Naive thymus-derived CD8-positive, alpha-beta T cell (primary cell): ENCODE results near the gene CDH4. TPM values are rescaled to one million over a fixed set of nuclear protein-coding genes. Genes with fewer than 3 reads are reported as not detected.

Source experiments
- ATAC-seq, 2 donors: fragments of 150-1000 bp; cut with Tn5 transposase in 1 of 2; sonication (Bioruptor Pico), chemical (Tn5 transposase) in 1 of 2; 1 replicate in 1 of 2; 2 replicates in 1 of 2; pipeline ENCODE4 v1.10.0; 2021; ENCODE audit warnings: mild to moderate bottlenecking in 2 of 2, moderate library complexity in 2 of 2
- POLR2A ChIA-PET: fragments of 350-600 bp; sonication (Branson Sonifier 250); formaldehyde crosslinking; loops from one replicate; lab custom pipeline; 2021; ENCODE audit warnings: antibody characterized with exemption; lab: Charles Lee
- DNase-seq, 10 donors: peaks; one replicate each; pipeline versions ENCODE4 v3.0.0 to v3.0.0-alpha.2; 2020 to 2022
- H3K27ac Mint-ChIP-seq, 10 donors: one replicate each; pipeline ENCODE4 v1.8.0; 2020 to 2022; ENCODE audit warnings: mild to moderate bottlenecking in 10 of 10, mixed read lengths in 10 of 10, moderate library complexity in 4 of 10, inconsistent platforms in 1 of 10
- H3K27me3 Mint-ChIP-seq, 5 donors: one replicate each; pipeline ENCODE4 v1.8.0; 2021 to 2022; ENCODE audit warnings: mixed read lengths in 5 of 5
- H3K36me3 Mint-ChIP-seq, 3 donors: one replicate each; pipeline ENCODE4 v1.8.0; 2020 to 2022; ENCODE audit warnings: mixed read lengths in 3 of 3, mild to moderate bottlenecking in 2 of 3, inconsistent platforms in 1 of 3
- H3K4me1 Mint-ChIP-seq, 4 donors: one replicate each; pipeline ENCODE4 v1.8.0; 2021 to 2022; ENCODE audit warnings: mixed read lengths in 4 of 4
- H3K4me3 Mint-ChIP-seq, 10 donors: one replicate each; pipeline ENCODE4 v1.8.0; 2020 to 2022; ENCODE audit warnings: mild to moderate bottlenecking in 10 of 10, mixed read lengths in 10 of 10, moderate library complexity in 6 of 10, inconsistent platforms in 1 of 10
- H3K9me3 Mint-ChIP-seq, 9 donors: one replicate each; pipeline ENCODE4 v1.8.0; 2020 to 2022; ENCODE audit warnings: mixed read lengths in 9 of 9, mild to moderate bottlenecking in 3 of 9, inconsistent platforms in 1 of 9, moderate library complexity in 1 of 9
- polyA plus RNA-seq, 3 donors: library from polyadenylated mRNA; unstranded; fragments of 300-500 nt; fragmentation: Illumina TruSeq; gene quantifications; one replicate each; pipeline ENCODE4 v1.2.3, GENCODE V29; 2021
- total RNA-seq, 8 experiments: library from RNA in 2 of 8; stranded (reverse) in 2 of 8; gene quantifications; one replicate each; pipeline ENCODE4 v1.2.3 and lab custom pipeline; 2021 to 2026

The CDH4 gene
- total and polyA plus RNA-seq, 5 experiments from 2014 or later = 0.07 to 0.44 (median 0.15) TPM; not detected in 1

DNA sequence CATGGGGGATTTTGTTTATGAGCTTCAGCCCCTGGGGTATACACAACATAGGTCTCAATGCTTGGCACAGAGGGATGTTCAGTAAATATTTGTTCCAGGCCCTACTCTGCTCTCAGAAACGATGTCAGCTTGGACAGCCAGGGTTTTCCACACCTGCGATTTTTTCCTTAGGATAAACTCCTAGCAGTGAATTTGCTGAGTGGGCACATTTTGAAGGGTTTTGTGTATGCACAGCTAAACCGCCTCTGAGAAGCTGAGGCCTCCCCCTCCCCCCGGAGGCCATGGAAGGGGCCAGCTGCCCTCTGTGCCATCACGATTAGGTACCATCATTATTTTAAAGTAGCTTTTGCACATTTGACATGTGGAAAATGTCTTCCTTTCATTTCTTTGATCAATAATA, 614.1 kb downstream of the CDH4 start:
- Mint-ChIP-seq H3K4me3 (no peak overlapping the region), H3K27ac (no peak overlapping the region), H3K36me3 (peaks cover 0 to 6% (median 0%) of the 10 kb centered on the region in 3 donors), H3K27me3 (peaks cover 0 to 7% (median 0%) of the 10 kb centered on the region in 5 donors), H3K9me3 (peaks cover 0 to 22% (median 7%) of the 10 kb centered on the region in 9 donors), H3K4me1 (peaks cover 0 to 3% (median 0%) of the 10 kb centered on the region in 4 donors)
- DNase-seq = no peak
- POLR2A ChIA-PET = no interaction called here
- no peak for ATAC-seq

DNA sequence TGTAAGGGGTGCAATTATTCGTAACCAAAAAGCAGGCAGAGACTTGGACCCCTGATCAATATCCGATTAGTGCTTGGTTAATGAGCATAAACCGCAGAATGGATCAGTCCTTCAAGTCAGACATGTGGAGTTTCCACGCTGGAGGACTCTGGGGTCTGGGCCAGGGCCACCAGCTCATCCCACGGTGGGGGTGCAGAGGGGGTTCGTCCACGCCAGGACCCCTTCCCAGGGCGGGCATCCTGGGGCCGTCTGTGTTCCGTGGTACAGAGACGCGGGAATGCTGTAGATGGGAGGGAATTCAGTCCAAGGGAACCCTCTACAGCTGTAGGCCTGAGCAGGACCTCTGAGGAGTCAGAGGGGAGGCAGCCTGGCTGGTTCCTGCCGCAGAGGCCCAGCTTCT, 615.9 kb downstream of the CDH4 start:
- DNase-seq = no peak
- POLR2A ChIA-PET = no interaction called here
- Mint-ChIP-seq H3K4me1 (no peaks in the 10 kb centered on the region), H3K27ac (no peak overlapping the region), H3K4me3 (no peak overlapping the region), H3K27me3 (peaks cover 0 to 3% (median 0%) of the 10 kb centered on the region in 5 donors), H3K36me3 (peaks cover 0 to 6% (median 0%) of the 10 kb centered on the region in 3 donors), H3K9me3 (peaks cover 0 to 22% (median 7%) of the 10 kb centered on the region in 9 donors)
- ATAC-seq = no peak

DNA sequence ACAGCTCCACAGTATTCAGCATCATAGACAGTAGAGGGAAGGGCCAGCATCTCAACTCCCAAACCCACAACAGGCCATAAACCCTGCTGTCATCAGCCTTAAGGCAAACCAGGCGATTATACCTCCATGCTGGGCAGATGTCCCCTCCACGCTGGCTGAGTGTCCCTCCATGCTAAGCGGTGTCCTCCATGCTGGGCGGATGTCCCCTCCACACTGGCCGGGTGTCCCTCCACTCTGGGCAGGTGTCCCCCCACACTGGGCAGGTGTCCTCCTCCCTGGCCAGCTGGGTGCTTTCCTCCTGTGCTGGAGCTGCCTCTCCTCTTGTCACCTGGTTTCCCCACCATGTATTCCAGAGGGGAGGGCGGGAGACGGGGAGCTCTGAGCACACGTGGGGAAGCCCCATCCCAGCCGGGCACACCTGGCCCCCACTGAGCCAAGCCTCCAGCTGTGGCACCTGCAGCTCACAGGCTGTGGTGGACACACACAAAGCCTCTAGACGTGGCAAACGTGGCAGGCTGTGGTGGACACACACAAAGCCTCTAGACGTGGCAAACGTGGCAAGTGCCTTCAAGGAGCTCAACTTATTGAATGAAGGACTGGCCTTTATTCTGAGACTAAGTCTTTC, 616.5 kb downstream of the CDH4 start:
- H3K4me3 Mint-ChIP-seq = no peak overlapping the region
- POLR2A ChIA-PET = no interaction called here
- DNase-seq = no peak
- peaks cover 0 to 6% (median 0%) of the 10 kb centered on the region in 3 donors for H3K36me3 Mint-ChIP-seq
- peaks cover 0 to 3% (median 0%) of the 10 kb centered on the region in 5 donors for H3K27me3 Mint-ChIP-seq
- peaks cover 0 to 22% (median 7%) of the 10 kb centered on the region in 9 donors for H3K9me3 Mint-ChIP-seq
- no peaks in the 10 kb centered on the region for H3K4me1 Mint-ChIP-seq
- no peak for ATAC-seq
- H3K27ac Mint-ChIP-seq = no peak overlapping the region

DNA sequence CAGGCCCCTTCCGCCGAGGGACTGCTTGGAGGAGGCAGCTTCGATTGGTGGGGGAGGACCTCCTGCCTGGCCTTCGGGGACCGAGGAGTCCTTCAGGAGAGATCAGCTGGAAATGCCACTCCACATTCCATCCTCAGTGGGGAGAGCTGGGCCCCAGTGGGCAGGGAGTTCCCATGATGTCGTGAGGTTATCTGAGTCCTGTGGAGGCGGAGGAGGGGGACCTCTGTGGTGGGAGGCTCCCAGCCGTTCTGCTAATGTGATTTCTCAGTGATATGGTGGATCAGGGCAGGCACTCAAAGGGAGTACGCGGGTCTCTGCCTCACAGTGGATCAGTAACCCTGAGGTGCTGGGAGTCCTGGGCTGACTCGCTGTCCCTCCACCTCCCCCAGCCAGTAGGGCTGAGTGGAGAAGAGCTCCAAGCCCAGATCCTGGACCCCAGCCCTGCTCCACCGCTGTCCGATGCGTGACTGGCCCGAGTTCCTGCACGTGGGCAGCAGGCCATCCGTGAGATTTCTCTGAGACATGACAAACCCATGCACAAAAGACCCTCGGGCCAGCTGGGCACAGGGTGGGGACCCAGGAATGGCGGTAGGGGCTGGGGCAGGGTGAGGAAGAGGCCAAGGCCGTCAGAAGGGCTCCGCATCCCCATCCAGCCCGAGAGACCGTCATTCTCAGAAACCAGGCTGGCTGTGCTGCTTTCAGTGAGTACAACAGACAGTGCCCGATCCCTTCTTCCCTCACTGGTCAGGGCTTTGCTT, 617.9 kb downstream of the CDH4 start:
- H3K27ac Mint-ChIP-seq = no peak overlapping the region
- peaks cover 0 to 6% (median 0%) of the 10 kb centered on the region in 3 donors for H3K36me3 Mint-ChIP-seq
- ATAC-seq = no peak
- peaks cover 0 to 19% (median 7%) of the 10 kb centered on the region in 9 donors for H3K9me3 Mint-ChIP-seq
- no peak overlapping the region for H3K4me3 Mint-ChIP-seq
- POLR2A ChIA-PET = no interaction called here
- H3K27me3 Mint-ChIP-seq = peaks cover 0 to 3% (median 0%) of the 10 kb centered on the region in 5 donors
- no peaks in the 10 kb centered on the region for H3K4me1 Mint-ChIP-seq
- DNase-seq = no peak

DNA sequence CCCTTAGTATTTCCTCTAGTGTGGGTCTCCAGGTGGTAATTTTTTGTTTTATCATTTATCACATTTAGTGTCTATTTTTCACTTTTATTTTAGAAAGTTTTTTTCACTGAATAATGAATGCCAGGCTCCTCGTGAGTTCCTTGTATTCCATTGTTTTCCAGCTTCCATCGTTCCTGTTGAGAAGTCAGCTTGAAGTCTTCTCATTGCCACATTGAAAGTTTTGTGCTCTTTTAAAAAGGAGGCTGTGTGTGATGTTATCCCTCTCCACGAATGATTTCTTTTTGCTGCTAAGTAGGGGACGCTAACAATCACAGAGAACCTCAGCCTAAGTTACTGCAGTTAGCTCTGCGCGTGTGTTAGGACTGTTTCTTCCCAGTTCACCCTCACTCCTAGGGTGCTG, 619.1 kb downstream of the CDH4 start:
- Mint-ChIP-seq H3K36me3 (no peaks in the 10 kb centered on the region), H3K9me3 (peaks cover 0 to 7% (median 0%) of the 10 kb centered on the region in 9 donors), H3K27ac (no peak overlapping the region), H3K27me3 (peaks cover 0 to 3% (median 0%) of the 10 kb centered on the region in 5 donors), H3K4me1 (no peaks in the 10 kb centered on the region), H3K4me3 (no peak overlapping the region)
- POLR2A ChIA-PET = no interaction called here
- ATAC-seq (no peak), DNase-seq (no peak)

DNA sequence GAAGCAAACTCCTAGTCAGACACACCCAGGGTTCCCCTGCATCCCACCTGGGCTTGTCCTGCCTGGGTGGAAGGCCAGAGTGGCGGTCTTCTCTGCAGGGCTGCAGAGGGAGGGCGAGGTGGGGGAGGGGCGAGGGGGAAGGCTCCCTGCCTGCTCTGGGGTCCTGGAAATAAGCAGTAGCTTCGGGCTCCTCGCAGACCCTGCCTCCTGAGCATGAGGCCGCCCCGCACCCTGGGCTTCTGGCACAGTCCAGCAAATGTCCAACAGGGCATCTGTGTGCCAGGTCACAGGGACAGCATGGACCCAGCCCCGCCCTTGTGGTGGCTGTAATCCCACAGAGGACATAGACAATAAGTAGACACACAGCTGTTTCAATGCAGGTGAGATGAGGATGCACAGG, 619.9 kb downstream of the CDH4 start:
- H3K4me1 Mint-ChIP-seq = no peaks in the 10 kb centered on the region
- H3K27me3 Mint-ChIP-seq = peaks cover 0 to 3% (median 0%) of the 10 kb centered on the region in 5 donors
- no peak overlapping the region for H3K4me3 Mint-ChIP-seq
- DNase-seq = no peak
- no peaks in the 10 kb centered on the region for H3K36me3 Mint-ChIP-seq
- no peaks in the 10 kb centered on the region for H3K9me3 Mint-ChIP-seq
- POLR2A ChIA-PET = no interaction called here
- ATAC-seq = no peak
- H3K27ac Mint-ChIP-seq = no peak overlapping the region

DNA sequence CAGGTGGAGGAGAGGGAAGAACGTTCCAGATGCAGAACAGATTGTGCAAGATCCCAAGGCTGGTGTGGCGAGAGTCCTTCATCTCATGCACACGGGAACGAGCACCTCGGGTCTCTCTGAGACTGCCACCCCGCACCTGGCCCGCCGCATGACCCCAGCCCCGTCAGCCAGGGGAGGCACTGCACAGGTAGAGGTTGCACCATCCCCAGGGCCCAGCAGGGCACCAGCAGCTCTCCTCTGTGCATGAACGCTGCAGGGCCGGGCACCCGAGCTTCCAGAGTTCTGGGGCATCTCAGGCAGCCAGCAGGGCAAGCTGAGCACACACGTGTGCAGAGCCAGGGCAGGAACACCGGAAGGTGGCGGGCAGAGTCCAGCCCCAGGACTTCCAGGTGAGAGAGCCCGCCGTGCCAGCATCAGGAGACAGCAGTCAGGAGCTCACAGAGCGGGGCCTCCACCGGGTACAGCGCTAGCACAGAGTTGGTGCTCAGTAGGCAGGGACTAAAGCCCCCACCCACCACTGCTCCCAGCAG, 620.4 kb downstream of the CDH4 start:
- Mint-ChIP-seq H3K4me1 (no peaks in the 10 kb centered on the region), H3K27me3 (peaks cover 0 to 3% (median 0%) of the 10 kb centered on the region in 5 donors), H3K27ac (no peak overlapping the region), H3K4me3 (no peak overlapping the region), H3K36me3 (no peaks in the 10 kb centered on the region), H3K9me3 (no peaks in the 10 kb centered on the region)
- ATAC-seq = no peak
- DNase-seq = no peak
- POLR2A ChIA-PET = no interaction called here

DNA sequence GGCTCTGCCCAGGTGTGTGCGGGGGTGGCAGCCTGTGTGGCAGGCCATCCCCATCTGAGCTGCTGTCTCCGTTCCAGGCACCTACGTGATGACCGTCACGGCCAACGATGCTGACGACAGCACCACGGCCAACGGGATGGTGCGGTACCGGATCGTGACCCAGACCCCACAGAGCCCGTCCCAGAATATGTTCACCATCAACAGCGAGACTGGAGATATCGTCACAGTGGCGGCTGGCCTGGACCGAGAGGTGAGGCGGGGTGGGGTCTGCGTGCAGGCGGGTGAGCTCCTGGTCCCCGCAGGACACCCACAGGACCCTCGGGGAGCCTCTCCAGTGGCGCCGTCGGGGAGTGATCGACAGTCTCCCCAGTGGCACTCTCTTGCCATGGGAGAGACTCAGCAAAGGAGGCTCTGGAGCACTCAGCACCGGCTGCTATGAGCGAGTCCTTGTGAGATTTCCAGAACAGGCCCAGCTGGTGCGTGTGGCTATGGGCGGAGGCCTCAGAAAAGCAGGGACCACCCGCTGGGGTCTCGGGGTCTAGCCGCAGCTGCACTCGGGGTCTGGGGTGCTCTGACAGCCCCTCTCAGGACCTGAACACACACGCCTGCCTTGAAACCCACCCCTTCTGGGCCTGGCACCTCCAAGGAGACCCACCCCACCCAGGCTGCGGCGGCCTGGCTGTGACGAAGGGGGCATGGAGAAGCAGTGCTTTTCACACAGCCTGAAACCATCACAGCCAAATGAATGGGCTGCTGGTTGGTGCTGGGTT, 621.8 kb downstream of the CDH4 start:
- Mint-ChIP-seq H3K4me1 (no peaks in the 10 kb centered on the region), H3K4me3 (no peak overlapping the region), H3K27me3 (no peaks in the 10 kb centered on the region), H3K36me3 (no peaks in the 10 kb centered on the region), H3K27ac (no peak overlapping the region), H3K9me3 (no peaks in the 10 kb centered on the region)
- DNase-seq (no peak), ATAC-seq (no peak)
- POLR2A ChIA-PET = interaction anchor here (0.5 kb wide), 1 partner anchor 248 kb away, joined by 4 read pairs; no protein-coding TSS in a partner anchor

DNA sequence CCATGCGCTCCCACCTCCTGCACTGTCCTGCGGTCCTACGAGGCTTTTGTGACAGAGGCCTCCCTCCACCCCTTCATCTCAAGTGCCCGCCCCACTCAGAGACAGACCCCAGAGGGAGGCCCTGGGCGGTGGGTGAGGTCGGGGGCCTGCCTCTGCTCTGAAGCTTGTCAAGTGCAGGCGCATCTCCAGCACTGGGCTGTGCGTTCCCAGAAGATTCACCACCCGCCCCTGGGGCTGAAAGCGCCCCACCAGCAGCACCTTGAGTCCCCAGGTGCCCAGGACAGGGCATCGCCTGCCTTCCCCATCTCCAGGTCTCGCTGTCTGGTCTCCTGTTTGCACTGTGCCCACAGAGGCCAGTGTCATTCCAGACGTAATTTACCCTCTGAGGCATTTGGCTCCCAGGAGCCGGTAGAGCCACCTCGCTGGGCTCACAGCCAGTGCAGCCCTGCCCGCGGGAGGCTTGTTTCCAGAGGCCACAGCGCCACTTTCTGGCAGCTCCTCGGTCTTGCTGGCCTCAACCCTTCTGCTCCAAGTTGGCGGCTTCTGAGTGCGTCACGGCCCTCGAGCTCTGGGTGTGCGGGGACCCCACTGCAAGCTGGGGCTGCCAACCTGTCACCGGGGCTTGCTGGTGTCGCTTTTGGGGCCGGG, 622.5 kb downstream of the CDH4 start:
- Mint-ChIP-seq H3K9me3 (no peaks in the 10 kb centered on the region), H3K27me3 (no peaks in the 10 kb centered on the region), H3K4me3 (no peak overlapping the region)

DNA sequence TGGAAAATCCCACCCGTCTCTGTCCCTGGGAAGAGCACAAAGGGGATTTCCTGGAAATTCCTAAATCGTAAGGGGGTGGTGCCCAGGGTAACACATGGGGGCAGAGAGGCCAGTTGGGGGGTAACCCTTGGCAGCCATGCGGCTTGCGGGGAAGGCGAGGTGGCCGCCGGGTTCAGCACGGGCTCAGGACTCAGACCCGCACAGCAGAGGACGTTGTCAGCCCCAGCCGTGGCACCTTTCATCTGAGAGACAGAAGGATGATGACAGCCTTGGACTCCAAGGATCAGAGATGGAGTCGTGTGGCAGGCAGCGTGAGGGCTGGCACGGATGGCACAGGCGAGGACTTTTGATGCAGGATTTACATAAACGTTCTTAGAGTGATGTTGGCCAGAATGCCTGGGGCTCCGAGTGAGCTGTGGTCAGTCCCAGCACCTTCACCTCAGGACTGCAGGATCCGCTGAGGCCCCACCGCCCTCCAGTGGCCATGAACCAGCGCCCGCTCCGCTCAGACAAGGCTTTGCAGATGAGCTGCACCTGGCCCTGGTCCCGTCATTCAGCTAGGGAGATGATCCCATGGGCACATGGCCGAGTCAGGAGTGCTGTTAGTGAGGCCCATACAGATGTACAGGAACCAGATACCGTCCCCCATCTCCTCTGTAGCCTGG, 623.3 kb downstream of the CDH4 start:
- H3K9me3 Mint-ChIP-seq = no peaks in the 10 kb centered on the region
- no peak overlapping the region for H3K27ac Mint-ChIP-seq
- H3K36me3 Mint-ChIP-seq = no peaks in the 10 kb centered on the region
- ATAC-seq (no peak), DNase-seq (no peak)
- POLR2A ChIA-PET = no interaction called here
- H3K4me1 Mint-ChIP-seq = no peaks in the 10 kb centered on the region
- no peak overlapping the region for H3K4me3 Mint-ChIP-seq
- no peaks in the 10 kb centered on the region for H3K27me3 Mint-ChIP-seq

More for the DNA sequence above, 622.5 kb downstream of the CDH4 start:
- no peaks in the 10 kb centered on the region for H3K36me3 Mint-ChIP-seq
- DNase-seq (no peak), ATAC-seq (no peak)
- POLR2A ChIA-PET = no interaction called here
- H3K27ac Mint-ChIP-seq = no peak overlapping the region
- H3K4me1 Mint-ChIP-seq = no peaks in the 10 kb centered on the region

DNA sequence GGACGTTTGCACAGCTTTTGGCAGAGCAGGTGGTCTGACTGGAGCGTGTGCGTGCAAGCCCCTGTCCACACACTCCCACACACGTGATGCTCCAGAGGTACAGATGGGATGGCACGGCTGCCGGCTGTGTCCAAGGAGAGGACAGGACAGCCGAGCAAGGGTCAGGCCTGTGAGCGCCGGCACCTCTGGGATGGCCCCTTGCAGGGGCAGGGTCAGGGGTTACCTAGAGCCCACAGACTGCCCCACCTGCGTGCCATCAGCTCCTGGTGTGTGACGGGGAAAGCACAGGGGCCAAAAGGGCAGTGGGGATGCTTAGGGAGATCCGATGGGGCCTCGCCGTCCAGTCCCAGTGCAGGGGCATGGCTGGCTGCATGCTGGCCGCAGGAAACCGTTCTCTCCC, 623.9 kb downstream of the CDH4 start:
- no peaks in the 10 kb centered on the region for H3K4me1 Mint-ChIP-seq
- POLR2A ChIA-PET = no interaction called here
- no peak for DNase-seq
- H3K4me3 Mint-ChIP-seq = no peak overlapping the region
- H3K9me3 Mint-ChIP-seq = no peaks in the 10 kb centered on the region
- no peaks in the 10 kb centered on the region for H3K27me3 Mint-ChIP-seq
- no peak overlapping the region for H3K27ac Mint-ChIP-seq
- no peak for ATAC-seq
- no peaks in the 10 kb centered on the region for H3K36me3 Mint-ChIP-seq
